A204.1 (cell line): ENCODE measurements around the gene SLC9A3.

Experiments
- FAIRE-seq: peaks from 2 replicates; lab custom pipeline; 2012; peaks lifted over from hg19 to GRCh38; lab: Jason Lieb, UNC

Gene SLC9A3

DNA sequence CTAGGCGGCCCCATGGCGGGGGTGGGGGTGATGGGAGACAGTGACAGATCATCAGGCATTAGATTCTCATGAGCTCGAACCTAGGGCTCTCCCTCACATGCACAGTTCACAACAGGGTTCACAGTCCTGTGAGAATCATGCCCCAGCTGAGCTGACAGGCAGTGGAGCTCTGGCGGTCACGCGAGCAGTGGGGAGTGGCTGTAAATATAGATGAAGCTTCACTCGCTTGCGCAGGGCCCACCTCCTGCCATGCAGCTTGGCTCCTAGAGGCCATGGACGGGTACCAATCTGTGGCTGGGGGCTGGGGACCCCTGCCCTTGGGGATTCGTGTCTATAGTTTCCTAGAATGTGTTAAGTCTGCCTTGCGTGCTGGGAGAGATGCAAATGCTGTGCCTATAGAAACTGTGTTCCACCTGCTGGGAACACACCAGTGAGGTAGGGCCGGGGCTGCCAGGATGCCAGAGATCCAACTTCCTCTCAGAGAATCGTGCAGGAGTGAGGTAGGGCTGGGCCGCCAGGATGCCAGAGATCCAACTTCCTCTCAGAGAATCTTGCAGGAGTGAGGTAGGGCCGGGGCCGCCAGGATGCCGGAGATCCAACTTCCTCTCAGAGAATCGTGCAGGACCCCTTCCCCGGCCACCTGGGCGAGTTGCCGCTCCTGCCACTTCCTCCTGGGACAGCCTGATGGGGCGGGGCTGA lies 95.3 kb downstream of the SLC9A3 start:
- FAIRE-seq = no peak

DNA sequence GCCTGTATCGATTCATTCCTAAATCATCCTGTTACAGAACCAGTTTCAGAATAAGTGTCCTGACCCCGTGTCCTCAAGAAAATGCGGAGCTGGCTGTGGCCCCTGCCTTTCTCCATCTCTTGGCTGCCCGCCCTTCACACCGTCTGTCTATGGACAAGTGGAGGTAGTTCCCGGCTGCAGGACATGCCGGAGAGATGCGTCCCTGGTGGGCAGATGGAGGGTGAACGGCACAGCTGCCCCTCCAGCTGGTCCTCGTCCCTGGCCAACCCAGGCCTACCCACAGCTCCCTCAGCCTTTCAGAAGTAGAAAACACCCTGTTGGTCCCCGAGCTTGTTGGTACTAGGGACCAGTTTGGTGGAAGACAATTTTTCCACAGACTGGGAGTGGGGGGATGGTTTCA lies 96.0 kb downstream of the SLC9A3 start:
- FAIRE-seq = no peak

GRCh38 chr5:427415-428087 lies 96.7 kb downstream of the SLC9A3 start:
- FAIRE-seq = no peak

- no peak for FAIRE-seq
These were observed 97.8 kb downstream of the SLC9A3 start for GRCh38 chr5:426392-426976.

GRCh38 chr5:425714-426113 lies 98.5 kb downstream of the SLC9A3 start:
- no peak for FAIRE-seq

DNA sequence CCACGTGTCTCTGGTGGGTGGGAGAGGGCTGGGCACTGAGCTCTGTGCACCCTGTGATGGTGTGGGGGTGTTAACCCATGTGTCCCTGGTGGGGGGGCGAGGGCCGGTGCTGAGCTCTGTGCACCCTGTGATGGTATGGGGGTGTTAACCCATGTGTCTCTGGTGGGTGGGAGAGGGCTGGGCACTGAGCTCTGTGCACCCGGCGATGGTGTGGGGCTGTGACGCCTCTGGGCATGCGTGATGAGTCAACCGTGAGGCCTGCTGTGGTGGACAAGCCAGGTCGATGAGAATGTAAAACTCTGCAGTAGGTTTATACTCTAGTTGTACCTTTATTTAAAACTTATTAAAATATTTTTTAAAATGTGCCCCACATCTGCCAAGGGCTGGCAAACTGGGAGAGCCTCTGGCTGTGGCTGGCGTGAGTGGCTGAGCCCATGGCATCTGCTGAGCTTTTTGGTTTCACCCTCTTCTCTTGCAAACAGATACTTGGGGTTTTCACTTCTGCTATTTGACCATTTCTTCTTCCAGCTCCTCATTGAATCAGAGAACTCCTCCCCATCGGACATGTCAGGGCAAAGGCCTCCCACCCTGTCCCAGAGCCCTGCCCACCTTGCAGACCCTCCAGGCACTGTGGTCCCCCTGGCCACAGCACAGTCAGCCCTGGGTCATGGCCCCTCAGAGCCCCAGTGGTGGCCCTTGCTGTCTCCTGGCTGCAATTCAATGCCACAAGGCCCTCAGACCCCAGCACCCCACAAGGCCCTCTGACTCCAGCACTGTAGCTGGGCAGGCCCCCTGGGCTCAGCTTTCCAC lies 99.7 kb downstream of the SLC9A3 start:
- FAIRE-seq = no peak

GRCh38 chr5:423626-424261 lies 100.5 kb downstream of the SLC9A3 start:
- FAIRE-seq = no peak

DNA sequence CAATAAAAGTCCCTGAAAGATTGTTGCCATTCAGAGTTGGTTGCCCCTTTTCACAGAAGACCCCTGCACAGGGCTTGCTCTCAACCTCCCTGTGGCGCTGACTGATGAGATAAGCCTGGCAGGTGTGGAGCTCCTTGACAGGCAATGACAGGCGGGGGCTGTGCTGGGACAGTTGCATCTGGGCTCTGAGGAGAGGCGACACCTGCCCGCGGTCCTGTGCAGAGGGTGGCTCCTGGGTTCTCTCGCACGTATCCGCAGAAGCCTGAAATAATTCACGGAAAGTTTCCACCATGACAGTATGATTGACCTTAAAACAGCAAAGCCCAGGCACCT lies 101.0 kb downstream of the SLC9A3 start:
- FAIRE-seq = no peak

- no peak for FAIRE-seq
These were observed 101.7 kb downstream of the SLC9A3 start for GRCh38 chr5:422323-423232.

- FAIRE-seq = no peak
These were observed 102.3 kb downstream of the SLC9A3 start for GRCh38 chr5:421901-422300.

DNA sequence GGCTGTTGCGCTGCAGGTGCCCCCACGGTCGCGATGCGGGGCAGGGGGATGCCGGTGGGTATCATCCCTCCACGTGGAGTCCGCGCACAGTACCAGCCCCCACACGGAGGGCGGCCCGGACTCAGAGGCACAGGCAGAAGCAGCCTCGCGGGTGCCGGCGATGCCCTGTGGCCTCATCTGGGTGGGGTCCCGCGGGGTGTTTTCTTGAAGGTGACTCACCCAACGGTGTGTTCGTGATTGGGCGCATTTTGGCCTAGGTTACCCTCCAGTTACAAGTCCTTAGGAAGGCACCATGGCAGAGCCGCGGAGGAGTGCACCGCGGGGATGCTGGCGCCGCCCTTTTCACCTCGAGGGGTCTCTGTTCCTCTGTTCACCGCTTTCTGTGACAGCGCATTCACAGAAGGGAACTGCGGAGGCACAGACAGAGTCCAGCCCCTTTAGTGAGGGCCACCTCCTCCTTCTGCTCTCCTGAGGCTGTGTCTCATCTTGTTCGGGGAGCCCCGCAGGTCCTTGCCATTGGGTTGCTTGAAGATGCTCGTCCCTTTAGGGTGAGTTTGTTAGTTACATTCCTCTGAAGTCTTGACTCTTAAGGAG lies 102.9 kb downstream of the SLC9A3 start:
- FAIRE-seq = no peak

- FAIRE-seq = no peak
These were observed 103.5 kb downstream of the SLC9A3 start for GRCh38 chr5:420632-421286.
